Upper lobe of left lung (tissue), 4 donors: ENCODE results near the gene SLF2.

Experiments
- CTCF ChIP-seq, 6 experiments: fragments of 450-650 bp in 4 of 6; fragments of 200-600 bp in 2 of 6; sonication (generic) in 2 of 6; IDR thresholded peaks; one replicate each; pipeline ENCODE4 v1.5.1; 2016 to 2019; ENCODE audit warnings: antibody characterized with exemption in 6 of 6
- EP300 ChIP-seq, 4 donors: sonication (generic); formaldehyde crosslinking; IDR thresholded peaks; one replicate each; pipeline ENCODE4 v1.5.1; 2017; ENCODE audit warnings: antibody characterized with exemption in 4 of 4, control low read depth in 2 of 4
- POLR2A ChIP-seq, 4 donors: fragments of 450-650 bp; IDR thresholded peaks; one replicate each; pipeline ENCODE4 v1.5.1; 2016 to 2017; ENCODE audit warnings: antibody characterized with exemption in 4 of 4, mild to moderate bottlenecking in 2 of 4
- POLR2AphosphoS5 ChIP-seq, 2 donors: sonication (generic); formaldehyde crosslinking; IDR thresholded peaks; one replicate each; pipeline ENCODE4 v1.5.1; 2017; ENCODE audit warnings: antibody characterized with exemption in 2 of 2

GRCh38 chr10:100894589-100895294 lies 18.0 kb upstream of the SLF2 start:
- TF ChIP-seq CTCF (IDR thresholded peaks at IDR 0.05) = no peak
- TF ChIP-seq POLR2A (IDR thresholded peaks at IDR 0.05) = no peak
- TF ChIP-seq POLR2AphosphoS5 (IDR thresholded peaks at IDR 0.05) = no peak
- TF ChIP-seq EP300 (IDR thresholded peaks at IDR 0.05) = no peak
